HG03108 (cell line): ENCODE results near the gene PAF1.

Experiments used
- ATAC-seq: cut with Tn5 transposase; IDR thresholded peaks from one replicate; pipeline ENCODE4 v1.9.1; 2021; ENCODE audit warnings: moderate library complexity; ENCODE audit not compliant: unreplicated experiment

Gene PAF1

DNA sequence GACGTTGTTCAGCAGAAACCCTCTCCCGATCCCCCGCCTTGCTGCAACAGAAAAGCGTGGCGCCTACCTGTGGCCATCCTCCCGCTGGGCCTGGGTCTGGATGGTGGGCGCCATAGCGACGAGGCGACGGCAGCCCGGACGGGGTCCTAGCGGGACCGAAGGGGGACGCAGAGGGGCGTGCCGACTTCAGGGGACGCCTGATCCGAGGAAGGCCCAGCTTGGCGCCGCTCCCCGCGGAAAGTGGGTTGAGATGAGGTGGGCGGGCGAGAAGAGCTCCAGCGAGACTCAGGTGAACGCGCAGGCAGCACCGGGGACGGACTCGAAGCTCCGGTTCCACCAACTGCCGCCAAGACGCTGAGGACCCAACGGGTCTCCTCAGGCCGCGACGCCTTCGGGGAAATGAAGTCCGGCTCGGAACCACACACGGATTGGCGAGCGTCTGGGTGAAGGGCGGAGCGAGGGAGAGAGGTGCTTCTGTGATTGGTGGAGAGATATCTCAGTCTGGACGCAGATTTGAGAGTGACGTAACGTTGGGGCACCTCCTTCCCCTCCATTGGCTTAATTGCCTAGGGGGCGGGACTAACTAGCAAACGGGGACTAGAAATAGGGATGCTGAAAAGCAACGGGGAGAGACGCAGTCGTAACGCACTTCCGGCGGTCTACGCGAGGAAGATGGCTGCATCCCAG is at the start of gene PAF1, which contains the start of gene MED29:
TSS of gene PAF1 (minus strand) at position 356 of the 687 bp plus-strand sequence. CDS start at position 114, 242 bp downstream.
TSS of gene MED29 (plus strand) at position 628 of the 687 bp plus-strand sequence. CDS start at position 673, 45 bp downstream.
- ATAC-seq = peak; percentile 94

DNA sequence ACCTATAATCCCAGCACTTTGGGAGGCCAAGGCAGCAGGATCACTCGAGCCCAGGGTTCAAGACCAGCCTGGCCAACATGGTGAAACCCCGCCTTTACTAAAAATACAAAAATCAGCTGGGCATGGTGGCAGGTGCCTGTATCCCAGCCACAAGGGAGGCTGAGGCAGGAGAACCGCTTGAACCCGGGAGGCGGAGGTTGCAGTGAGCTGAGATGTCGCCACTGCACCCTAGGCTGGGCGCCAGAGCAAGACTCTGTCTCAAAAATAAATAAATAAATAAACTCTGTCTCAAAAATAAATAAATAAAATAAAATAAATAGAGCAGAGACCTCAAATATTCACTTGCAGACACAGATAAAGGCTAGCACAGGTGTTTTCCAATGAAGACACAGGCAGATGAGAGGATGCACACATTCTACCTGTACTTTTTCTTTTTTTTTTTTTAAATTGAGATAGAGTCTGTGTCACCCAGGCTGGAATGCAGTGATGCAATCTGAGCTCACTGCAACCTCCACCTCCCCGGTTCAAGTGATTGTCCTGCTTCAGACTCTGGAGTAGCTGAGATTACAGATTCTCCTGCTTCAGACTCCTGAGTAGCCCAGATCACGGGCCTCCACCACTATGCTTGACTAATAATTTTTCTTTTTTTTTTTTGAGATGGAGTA is 47.5 kb upstream of the PAF1 start:
- no peak for ATAC-seq

DNA sequence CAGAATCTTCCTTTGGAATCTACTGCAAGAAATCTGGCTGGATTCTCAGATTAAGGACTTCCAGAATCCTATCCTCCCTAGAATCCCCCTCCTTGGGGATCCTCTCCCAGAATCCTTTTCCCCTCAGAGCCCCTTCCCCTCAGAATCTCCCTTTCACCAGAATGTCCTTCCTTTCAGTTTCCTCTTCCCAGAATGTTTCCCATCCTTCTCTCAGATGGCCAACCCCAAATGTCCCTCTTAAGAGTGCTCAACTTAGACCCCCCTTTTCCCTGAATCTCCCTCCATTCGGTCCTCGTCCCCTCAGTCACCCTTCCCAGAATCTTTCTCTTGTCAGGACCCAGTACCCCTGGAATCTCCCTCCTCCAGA is 45.4 kb upstream of the PAF1 start:
- ATAC-seq = no peak

DNA sequence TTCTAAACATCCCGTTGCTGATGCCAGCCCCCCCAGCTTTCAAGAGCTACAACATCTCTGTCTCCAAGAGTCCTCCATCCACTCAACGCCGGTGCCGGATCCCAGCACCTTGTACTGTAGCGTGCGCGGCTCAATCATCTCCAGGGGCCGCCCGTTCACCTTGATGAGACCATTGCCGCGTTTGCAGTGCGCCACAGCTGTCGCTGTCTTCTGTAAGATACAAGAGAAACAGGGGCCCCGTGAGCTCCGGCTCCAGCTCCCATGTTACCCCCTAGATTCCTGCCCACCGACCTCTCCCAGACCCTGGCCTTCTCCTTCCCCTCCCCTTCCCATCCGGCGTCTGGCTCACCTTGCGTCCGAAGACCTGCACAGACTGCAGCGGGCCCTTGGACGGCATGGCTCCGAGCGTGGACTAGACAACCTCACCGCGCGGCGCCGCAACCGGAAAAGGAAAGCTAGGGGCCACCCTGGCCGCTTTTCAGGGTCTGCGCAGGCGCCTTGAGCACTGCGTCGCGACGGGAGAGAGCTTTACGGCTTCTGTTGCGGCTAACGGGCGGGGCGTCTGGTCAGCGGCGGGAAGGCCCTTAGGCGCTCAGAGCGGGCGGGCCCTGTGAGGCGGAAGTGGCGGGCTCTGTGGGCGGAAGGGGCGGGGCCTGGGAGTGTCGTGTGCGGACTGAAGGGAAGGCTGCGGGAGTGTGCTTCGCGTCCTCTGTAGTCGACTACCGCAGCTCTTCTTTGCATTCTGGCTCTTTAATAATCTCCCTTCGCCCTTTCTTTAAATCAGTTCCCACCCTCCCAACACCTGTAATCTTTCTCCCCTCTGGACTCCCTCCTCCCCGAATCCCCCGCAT is 44.8 kb upstream of the PAF1 start, which contains the start of gene RPS16:
TSS of gene RPS16 (minus strand) at position 451 of the 851 bp plus-strand sequence. CDS start at position 397, 54 bp downstream.
- peak; percentile 73 for ATAC-seq

DNA sequence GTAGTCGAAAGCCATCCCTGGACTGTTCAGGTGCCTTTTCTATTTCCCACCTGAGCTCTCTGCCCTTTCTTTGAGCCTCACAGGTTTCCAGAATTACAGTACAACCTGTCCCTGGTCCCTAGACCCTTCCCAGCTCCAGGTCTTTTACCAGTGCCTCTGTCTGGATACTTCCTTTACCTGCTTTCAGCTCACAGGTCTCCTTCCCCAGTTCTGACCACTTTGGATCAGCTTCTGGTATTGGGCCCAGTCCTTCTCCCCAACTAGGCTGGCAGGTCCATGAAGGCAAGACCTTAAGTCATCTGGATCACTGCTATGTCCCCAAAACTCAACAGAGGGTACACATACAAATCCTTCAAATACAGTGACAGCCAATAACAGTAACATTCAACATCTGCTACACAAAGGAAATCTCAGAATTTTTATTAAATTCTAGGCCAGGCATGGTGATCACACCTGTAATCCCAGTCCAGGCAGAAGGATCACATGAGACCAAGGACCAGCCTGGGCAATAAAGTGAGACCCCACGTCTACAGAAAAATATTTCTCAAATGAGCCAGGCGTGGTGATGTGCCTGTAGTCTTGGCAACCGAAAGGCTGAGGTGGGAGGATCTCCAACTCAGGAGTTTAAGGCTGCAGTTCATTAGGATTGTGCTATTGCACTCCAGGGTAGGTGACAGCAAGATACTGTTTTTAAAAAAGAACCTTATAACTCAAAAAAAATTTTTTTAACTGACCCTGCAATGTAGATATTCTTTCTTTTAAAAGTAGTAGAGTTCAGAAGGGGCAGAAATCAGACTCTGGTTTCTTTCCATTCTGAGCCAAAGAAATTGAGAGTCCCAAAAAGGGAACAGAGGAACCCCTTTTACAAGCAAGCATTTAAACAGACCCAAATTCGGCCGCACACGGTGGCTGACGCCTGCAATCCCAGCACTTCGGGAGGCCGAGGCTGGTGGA is 43.5 kb upstream of the PAF1 start:
- no peak for ATAC-seq

DNA sequence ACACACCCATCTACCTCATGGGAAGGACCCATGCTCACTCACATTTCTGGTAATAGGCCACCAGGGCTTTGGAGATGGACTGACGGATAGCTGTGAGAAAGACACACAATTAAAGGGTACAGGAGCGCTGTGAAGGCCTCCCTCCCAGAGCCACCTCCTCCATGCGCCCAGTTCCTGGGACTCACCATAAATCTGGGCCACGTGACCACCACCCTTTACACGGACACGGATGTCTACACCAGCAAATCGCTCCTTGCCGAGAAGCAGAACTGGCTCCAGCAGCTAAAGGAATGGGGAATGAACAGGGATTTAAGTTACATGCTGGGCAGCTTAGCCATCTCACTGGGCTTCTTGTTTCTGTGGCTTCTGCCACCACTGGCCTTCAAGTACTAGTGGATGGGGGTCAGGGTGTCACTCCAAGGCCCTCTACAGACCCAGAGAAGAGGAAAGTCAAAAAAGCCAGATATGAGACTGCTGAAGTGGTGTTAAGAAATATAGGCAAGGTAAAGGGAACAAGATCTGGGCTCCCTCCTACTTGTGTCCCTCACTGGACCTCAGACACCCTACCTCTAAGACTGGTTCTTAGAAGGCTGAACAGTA is 42.7 kb upstream of the PAF1 start:
- no peak for ATAC-seq

DNA sequence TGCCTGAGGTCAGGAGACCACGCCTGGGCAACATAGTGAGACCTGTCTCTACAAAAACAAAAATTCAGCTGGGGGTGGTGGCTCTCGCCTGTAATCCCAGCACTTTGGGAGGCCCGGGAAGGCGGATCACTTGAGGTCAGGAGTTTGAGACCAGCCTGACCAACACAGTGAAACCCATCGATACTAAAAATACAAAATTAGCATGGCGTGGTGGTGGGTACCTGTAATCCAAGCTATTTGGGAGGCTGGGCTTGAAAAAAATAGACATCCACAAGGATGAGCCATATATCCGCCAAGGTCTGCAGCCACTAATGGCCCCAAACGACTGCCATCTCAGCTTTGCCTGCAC is 41.7 kb upstream of the PAF1 start:
- ATAC-seq = no peak

DNA sequence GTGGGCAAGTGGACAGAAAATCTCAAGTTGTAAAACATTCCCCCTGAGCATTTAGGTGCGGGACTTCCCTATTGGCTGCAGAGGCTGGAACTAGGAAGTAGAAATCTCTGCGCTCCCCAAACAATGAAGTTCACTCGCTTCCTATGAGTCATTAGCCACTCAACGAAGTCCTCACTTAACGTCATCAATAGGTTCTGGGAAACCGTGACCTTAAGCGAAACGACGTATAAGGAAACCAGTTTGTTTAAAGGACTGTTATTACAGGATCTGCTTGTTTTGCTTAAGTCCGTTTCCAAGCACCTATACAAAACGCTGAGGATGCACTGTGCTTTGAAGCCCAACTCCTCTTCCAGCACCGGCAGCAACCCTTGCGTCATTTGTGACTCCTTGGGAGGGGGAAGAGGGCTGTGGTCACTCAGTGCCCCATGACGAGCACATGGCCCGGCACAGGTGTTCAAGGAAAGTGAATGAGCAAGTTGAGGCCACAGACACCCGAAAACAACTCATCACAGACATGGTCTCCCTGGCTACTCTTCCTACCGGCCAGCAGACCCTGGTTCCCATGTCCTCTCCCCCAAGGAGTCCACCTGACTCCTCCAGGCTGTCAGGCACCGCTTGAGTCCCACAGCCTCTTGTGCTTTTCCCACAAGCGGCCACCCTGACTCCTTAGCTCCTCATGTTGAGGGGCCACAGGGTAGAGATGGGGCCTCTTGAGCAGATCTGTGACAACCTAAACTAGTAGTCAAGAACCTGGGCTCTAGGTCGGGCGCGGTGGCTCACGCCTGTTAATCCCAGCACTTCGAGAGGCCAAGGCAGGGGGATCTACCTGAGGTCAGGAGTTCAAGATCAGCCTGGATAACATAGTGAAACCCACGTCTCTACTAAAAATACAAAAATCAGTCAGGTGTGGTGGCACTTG is 40.0 kb upstream of the PAF1 start:
- peak; percentile 38 for ATAC-seq

DNA sequence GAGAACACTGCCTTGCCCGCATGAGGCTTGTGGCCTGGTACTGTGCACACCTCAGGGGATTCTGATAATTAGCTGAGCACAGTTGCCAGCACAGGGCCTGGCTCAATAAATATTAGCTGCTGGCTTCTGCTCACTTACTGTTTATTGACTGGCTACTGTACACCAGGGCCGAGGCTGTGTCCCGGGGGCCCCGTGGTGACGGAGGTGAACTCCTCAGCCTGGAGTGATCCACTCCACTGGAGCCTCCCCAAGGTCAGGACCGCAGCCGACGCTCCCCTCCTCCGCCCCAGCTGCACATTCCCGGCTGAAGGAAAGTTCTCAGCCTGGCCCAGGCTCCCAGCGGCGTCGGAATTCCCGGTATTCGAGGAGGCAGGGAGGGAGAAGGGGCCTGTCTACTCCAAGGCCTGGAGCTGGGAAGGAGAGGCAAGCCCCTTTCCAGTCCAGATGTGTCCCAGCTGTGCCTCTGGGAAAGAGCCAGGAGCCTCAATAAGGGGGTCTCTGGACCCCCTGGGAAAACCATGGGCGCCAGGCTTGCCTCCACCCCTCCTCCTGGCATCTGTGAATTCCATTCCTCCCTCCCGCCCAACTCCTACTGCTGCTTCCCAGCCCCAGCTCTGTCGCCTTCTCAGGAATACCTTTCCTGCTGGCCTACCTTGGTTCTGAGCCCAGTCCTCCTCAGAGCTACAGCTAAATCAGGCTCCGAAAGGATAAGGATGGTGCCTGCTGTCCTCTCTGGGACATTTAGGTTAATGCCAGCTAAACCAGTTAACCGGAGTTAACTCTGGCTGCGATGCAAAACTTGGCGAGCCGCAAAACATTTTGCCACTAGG is 37.6 kb upstream of the PAF1 start:
- ATAC-seq = no peak

DNA sequence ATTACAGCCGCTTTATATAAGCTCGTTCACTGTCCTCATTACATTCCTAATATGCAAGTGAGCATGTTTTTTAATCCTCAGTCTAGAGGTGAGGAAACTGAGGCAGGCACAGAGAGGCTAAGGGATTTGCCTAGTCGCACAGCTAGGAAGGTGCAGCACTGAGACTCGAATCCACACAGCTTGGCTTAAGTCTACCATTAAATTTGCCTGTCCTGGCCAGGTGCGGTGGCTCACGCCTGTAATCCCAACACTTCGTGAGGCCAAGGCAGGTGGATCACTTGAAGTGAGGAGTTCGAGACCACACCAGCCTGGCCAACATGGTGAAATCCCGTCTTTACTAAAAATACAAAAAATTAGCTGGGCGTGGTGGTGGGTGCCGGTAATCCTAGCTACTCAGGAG is 36.8 kb upstream of the PAF1 start:
- no peak for ATAC-seq

DNA sequence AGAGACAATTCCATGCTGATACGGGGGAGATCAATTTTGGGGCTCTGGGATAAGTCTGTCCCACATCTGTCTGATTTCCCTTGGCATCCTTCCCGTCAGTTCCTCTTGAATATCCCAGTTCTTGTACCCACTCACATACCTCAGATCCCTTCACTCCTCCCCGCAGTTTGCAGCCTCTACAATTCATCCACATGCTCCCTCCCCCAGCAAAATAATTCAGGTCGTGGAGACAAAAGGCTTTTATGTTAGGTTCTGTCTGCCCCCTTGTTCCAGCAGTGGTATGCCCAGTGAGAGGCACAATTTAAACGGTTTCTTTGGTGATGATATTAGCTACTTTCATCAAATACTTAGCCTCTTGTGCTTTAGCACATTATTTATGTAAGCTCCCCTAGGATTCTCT is 35.3 kb upstream of the PAF1 start:
- no peak for ATAC-seq

DNA sequence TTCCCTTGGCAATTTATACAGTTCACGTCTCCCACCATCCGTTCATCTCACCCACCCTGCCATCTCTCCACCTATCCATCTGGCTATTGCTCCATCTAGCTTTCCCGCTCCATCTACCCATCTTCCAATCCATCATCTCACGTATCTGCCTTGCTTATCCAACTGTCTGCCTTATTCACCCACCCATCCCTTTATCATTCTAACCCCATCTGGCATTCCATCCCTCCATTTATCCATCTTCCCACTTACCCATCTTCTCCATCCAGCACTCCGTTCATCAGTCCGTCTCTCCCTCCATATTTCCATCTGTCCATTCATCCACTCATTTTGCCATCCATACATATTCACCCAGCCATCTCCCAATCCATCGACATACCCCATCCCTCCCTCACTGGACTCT is 34.8 kb upstream of the PAF1 start:
- ATAC-seq = no peak

DNA sequence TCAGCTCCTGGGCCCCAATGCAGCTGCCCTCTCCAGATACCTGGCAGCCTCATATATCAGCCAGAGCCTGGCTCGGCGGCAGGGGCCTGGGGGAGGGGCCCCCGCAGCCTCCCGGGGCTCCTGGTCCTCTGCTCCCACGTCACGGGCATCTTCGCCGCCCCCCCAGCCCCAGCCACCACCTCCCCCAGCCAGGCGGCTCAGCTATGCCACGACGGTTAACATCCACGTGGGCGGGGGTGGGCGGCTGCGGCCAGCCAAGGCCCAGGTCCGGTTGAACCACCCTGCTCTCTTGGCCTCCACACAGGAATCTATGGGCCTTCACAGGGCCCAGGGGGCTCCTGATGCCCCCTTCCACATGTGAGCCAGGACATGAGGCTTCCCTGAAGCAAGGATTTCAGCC is 34.0 kb upstream of the PAF1 start:
- ATAC-seq = no peak

DNA sequence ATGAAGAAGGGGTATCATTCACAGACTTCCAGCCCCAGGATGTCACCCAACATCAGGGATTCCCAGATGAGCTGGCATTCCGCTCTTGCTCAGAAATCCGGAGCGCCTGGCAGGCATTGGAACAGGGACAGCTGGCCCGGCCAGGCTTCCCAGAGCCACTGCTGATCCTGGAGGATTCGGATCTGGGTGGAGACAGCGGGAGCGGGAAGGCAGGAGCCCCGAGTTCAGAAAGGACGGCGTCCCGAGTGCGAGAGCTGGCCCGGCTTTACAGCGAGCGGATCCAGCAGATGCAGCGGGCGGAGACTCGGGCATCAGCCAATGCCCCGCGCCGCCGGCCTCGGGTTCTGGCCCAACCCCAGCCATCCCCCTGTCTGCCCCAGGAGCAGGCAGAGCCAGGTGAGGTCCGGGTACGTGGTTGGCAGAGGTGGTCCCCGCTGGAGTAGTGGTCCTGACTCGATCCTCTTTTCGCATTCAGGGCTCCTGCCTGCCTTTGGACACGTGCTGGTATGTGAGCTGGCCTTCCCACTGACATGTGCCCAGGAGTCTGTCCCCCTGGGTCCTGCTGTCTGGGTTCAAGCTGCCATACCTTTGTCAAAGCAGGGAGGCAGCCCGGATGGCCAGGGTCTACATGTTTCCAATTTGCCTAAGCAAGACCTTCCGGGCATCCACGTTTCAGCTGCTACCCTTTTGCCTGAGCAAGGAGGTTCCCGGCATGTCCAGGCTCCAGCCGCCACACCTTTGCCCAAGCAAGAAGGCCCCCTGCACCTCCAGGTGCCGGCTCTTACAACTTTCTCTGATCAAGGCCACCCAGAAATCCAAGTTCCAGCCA is 32.6 kb upstream of the PAF1 start:
- ATAC-seq = no peak

DNA sequence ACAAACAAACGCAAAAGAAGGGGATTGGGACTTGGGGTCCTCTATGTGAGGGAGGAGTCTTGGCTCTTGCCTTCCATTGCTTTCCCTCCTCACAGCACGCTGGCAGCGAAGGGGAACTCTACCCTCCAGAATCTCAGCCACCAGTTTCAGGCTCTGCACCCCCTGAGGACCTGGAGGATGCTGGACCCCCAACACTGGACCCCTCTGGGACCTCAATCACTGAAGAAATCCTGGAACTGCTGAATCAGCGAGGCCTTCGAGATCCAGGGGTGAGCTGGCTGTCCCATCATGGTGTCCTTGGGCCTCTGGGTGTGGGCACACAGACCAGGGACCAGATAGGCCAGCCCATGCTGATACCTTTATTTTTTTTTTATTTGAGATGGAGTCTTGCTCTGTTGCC is 31.1 kb upstream of the PAF1 start:
- ATAC-seq = no peak

DNA sequence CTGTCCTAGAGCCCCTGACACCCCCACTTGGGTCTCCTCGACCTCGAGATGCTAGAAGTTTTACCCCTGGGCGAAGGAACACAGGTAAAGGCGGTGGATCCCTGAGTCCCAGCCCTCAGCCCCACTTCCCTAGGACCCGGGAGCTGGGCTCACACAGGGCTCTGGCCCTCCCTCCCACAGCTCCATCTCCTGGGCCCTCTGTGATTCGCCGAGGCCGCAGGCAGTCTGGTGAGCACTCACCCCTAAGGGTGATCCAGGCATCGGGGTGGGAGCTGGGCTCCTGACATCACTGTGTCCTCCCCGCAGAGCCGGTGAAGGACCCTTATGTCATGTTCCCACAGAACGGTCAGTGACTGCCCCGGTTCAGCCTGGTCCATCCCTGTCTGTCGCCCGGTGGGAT is 29.9 kb upstream of the PAF1 start:
- ATAC-seq = no peak

DNA sequence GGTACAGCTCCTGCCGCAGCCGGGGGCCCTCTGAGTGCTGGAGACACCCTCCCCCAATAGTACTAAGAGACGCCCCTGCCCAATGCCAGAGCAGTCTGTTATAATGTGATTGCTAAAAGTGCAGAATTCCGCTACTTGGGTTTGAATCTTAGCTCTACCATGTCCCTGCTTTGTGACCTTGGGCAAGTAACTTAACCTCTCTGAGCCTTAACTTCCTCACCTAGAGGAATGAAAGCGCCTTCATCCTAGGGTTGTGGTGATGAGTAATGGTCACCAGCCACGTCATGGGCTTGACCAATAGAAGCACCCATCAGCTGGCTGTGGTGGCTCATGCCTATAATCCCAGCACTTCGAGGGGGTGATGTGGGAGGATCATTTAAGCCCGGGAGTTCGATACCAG is 28.1 kb upstream of the PAF1 start:
- ATAC-seq = no peak
